Mammary epithelial cell (primary cell): Measurements from ENCODE around the gene MRPL14.

Experiments
- CTCF ChIP-seq, 2 donors: IDR thresholded peaks in 1 of 2; conservative IDR thresholded peaks in 1 of 2; 2 replicates each; pipeline ENCODE4 v1.5.1; 2011 to 2012; ENCODE audit warnings: inconsistent platforms in 2 of 2, low read length in 2 of 2, mild to moderate bottlenecking in 2 of 2, control low read depth in 1 of 2, low read depth in 1 of 2; ENCODE audit not compliant: insufficient read depth in 1 of 2; ENCODE audit errors: extremely low read depth in 1 of 2
- EZH2 ChIP-seq: IDR thresholded peaks from 2 replicates; pipeline ENCODE4 v1.6.1; 2012; ENCODE audit warnings: low read length, inconsistent platforms, borderline replicate concordance

- TF ChIP-seq CTCF (conservative IDR thresholded peaks at IDR 0.05 in 1 of 2, IDR thresholded peaks at IDR 0.05 in 1 of 2; ENCODE audit: extremely low read depth in 1 of 2, insufficient read depth in 1 of 2, low read depth in 1 of 2, low read length in 2 of 2) (no peak), EZH2 (no peak)
Observed at GRCh38 chr6:44067173-44068139, 59.8 kb downstream of the MRPL14 start.
